Common myeloid progenitor, CD34-positive (primary cell): ENCODE measurements around the gene ANO1.

ENCODE experiments used
- CTCF ChIA-PET: fragments of 350-600 bp; sonication (Branson Sonifier 250); formaldehyde crosslinking; loops from one replicate; lab custom pipeline; 2021; ENCODE audit warnings: antibody characterized with exemption; lab: Charles Lee
- POLR2A ChIA-PET: fragments of 350-600 bp; sonication (Branson Sonifier 250); formaldehyde crosslinking; loops from one replicate; lab custom pipeline; 2021; ENCODE audit warnings: antibody characterized with exemption; lab: Charles Lee
- DNase-seq, 3 donors: peaks; one replicate each; pipeline versions ENCODE4 v3.0.0 to v3.0.0-alpha.2; 2013
- H3K27ac ChIP-seq, 2 experiments: 1 replicate in 1 of 2; 2 replicates in 1 of 2; pipeline ENCODE4 v1.7.0; 2013; ENCODE audit warnings: inconsistent platforms in 2 of 2, low read length in 2 of 2, mild to moderate bottlenecking in 2 of 2, low read depth in 1 of 2, moderate library complexity in 1 of 2; ENCODE audit not compliant: severe bottlenecking in 2 of 2, insufficient read depth in 1 of 2, poor library complexity in 1 of 2
- H3K27me3 ChIP-seq, 5 experiments: replicated peaks in 2 of 5; 1 replicate in 3 of 5; 2 replicates in 2 of 5; pipeline versions ENCODE4 v1.6.1 to v1.7.0; 2013; ENCODE audit warnings: low read length in 4 of 5, mild to moderate bottlenecking in 2 of 5, moderate library complexity in 2 of 5, inconsistent platforms in 1 of 5; ENCODE audit not compliant: insufficient read depth in 5 of 5, control insufficient read depth in 4 of 5
- H3K36me3 ChIP-seq, 4 experiments: 1 replicate in 2 of 4; 2 replicates in 2 of 4; pipeline versions ENCODE4 v1.6.1 to v1.7.0; 2013; ENCODE audit warnings: low read length in 3 of 4, control low read depth in 1 of 4, mild to moderate bottlenecking in 1 of 4; ENCODE audit not compliant: control insufficient read depth in 4 of 4, insufficient read depth in 4 of 4
- H3K4me1 ChIP-seq, 4 experiments: 1 replicate in 3 of 4; 2 replicates in 1 of 4; pipeline versions ENCODE4 v1.6.1 to v1.7.1; 2013; ENCODE audit warnings: low read length in 3 of 4, mild to moderate bottlenecking in 3 of 4, control low read depth in 1 of 4, inconsistent platforms in 1 of 4, moderate library complexity in 1 of 4; ENCODE audit not compliant: control insufficient read depth in 4 of 4, insufficient read depth in 4 of 4; ENCODE audit errors: control extremely low read depth in 1 of 4
- H3K4me3 ChIP-seq, 7 experiments: 1 replicate in 4 of 7; 2 replicates in 3 of 7; pipeline versions ENCODE4 v1.5.1 to v1.7.0; 2013; ENCODE audit warnings: mild to moderate bottlenecking in 7 of 7, low read length in 6 of 7, moderate library complexity in 6 of 7, inconsistent platforms in 2 of 7, low read depth in 2 of 7, control low read depth in 1 of 7; ENCODE audit not compliant: insufficient read depth in 4 of 7, control insufficient read depth in 1 of 7; ENCODE audit errors: extremely low read depth in 1 of 7
- H3K9me3 ChIP-seq, 5 experiments: 1 replicate in 4 of 5; 2 replicates in 1 of 5; pipeline versions ENCODE4 v1.6.1 to v1.7.1; 2013; ENCODE audit warnings: low read length in 4 of 5, mild to moderate bottlenecking in 2 of 5, inconsistent platforms in 1 of 5, low read depth in 1 of 5, moderate library complexity in 1 of 5; ENCODE audit not compliant: control insufficient read depth in 4 of 5, insufficient read depth in 2 of 5; ENCODE audit errors: control extremely low read depth in 1 of 5
- WGBS: methylation state at CpG from one replicate; pipeline ENCODE4 v1.1.5; 2013; ENCODE audit not compliant: insufficient coverage; 5-methylcytosine and 5-hydroxymethylcytosine counted together

The ANO1 gene

DNA sequence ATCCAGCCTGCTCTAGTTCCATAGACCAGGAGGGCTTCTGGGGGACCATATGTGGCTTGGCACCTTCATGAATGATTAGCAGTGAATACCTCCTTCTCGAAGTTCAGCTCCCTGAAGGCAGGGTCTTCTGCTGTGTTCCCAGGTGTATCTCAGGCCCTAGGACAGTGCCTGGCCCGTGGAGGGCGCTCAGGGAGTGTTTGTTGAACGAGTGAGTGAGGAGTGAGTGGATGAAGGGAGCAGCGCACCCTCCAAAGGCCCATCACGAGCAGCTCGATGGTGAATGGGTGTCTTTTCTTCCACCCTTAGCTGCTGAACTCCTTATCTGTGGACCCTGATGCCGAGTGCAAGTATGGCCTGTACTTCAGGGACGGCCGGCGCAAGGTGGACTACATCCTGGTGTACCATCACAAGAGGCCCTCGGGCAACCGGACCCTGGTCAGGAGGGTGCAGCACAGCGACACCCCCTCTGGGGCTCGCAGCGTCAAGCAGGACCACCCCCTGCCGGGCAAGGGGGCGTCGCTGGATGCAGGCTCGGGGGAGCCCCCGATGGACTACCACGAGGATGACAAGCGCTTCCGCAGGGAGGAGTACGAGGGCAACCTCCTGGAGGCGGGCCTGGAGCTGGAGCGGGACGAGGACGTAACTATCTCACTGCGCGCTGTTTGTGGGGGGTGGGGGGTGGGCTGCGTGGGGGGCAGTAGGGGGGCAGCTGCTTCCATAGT is 9.5 kb downstream of the ANO1 start:
- Histone ChIP-seq H3K27me3 (peaks cover 0 to 73% (median 7%) of the 10 kb centered on the region in 5 experiments), H3K4me1 (no peaks in the 10 kb centered on the region), H3K9me3 (no peaks in the 10 kb centered on the region), H3K27ac (no peak overlapping the region), H3K36me3 (no peaks in the 10 kb centered on the region), H3K4me3 (no peak overlapping the region)
- ChIA-PET POLR2A (no interaction called here), CTCF (no interaction called here)
- 40% methylated on average over 20 of the region's 32 CpGs for WGBS
- DNase-seq: no peak

DNA sequence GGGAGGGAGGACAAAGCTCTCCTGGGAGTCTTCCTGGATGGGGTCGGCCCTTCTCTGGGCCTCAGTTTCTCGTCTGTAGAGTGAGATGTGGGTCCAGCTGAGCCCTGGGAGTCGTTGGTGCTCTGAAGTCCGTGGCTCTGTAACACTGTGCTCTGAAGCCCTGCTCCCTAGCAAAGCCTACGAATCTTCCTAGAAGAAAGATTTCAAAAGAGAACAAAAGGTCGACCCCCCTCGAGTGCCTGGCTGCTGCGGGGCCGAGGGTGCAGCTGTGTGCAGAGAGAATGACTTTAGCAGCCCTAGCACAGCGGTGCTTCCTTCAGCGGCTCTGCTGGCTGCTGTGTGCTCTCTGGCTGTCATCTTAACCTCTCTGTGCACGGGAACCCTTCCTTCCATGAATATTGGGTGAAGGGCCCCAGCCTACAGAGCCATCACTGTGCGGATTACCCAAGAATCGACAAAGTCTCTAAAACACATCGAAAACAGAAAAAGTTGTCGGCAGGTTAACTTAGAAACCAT is 10.7 kb downstream of the ANO1 start:
- H3K4me3 ChIP-seq: no peak overlapping the region
- 74% methylated on average over 16 of the region's 16 CpGs for WGBS
- no peak overlapping the region for H3K27ac ChIP-seq
- DNase-seq: no peak
- no peaks in the 10 kb centered on the region for H3K9me3 ChIP-seq
- no peaks in the 10 kb centered on the region for H3K36me3 ChIP-seq
- ChIA-PET CTCF (no interaction called here), POLR2A (no interaction called here)
- no peaks in the 10 kb centered on the region for H3K4me1 ChIP-seq
- peaks cover 0 to 67% (median 4%) of the 10 kb centered on the region in 5 experiments for H3K27me3 ChIP-seq

DNA sequence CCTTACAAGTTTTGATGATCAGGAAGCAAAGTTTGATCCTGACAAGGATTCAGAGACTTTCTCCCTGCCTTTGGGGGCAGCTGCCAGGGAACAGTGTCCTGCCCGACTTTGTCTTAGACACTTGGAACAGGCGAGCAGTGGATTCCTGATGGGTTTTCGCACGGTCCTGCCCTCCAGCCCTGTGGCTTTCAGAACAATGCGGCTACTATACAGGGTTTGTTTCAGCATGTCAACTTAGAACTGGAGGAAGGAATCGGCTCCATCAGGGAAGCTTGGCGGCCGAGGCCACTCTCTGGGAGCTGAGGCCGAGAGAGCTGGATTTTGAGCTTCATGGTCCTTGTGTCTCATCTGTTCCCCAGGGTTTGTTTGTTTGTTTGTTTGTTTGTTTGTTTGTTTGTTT is 11.5 kb downstream of the ANO1 start:
- no peak overlapping the region for H3K27ac ChIP-seq
- POLR2A ChIA-PET: interaction anchor here (0.6 kb wide), 1 partner anchor 81 kb away, joined by 3 read pairs; no protein-coding TSS in a partner anchor
- no peaks in the 10 kb centered on the region for H3K9me3 ChIP-seq
- H3K4me1 ChIP-seq: no peaks in the 10 kb centered on the region
- H3K36me3 ChIP-seq: no peaks in the 10 kb centered on the region
- no peak for DNase-seq
- CTCF ChIA-PET: no interaction called here
- H3K4me3 ChIP-seq: no peak overlapping the region
- H3K27me3 ChIP-seq: peaks cover 0 to 65% (median 4%) of the 10 kb centered on the region in 5 experiments
- 82% methylated on average over 9 of the region's 9 CpGs for WGBS

DNA sequence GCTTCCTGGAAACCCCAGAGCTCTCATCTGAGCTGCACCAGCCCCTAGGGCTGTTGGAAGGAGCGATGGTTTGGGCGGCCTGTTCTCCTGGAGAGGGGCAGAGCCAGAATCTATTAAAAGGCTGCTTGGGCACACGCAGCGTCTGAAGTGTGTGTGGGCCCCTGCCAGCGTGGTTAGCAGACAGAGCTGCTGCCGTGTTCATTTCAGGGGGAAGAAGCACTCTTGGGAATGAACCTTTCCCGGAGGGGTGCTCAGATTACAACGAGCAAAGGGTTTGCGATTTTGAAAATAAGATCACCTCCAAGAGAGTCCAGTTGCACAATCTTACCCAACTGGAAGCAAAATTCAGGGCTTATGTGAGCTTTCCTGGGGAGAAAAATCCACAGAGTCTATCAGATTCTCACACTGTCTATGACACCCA is 12.9 kb downstream of the ANO1 start:
- CTCF ChIA-PET: interaction anchor here (1.1 kb wide), 1 partner anchor 17 kb away, joined by 3 read pairs; no protein-coding TSS in a partner anchor
- no peak overlapping the region for H3K27ac ChIP-seq
- POLR2A ChIA-PET: no interaction called here
- no peaks in the 10 kb centered on the region for H3K9me3 ChIP-seq
- WGBS: 83% methylated on average over 8 of the region's 9 CpGs
- no peaks in the 10 kb centered on the region for H3K4me1 ChIP-seq
- H3K4me3 ChIP-seq: no peak overlapping the region
- DNase-seq: no peak
- peaks cover 0 to 60% (median 4%) of the 10 kb centered on the region in 5 experiments for H3K27me3 ChIP-seq
- H3K36me3 ChIP-seq: no peaks in the 10 kb centered on the region

DNA sequence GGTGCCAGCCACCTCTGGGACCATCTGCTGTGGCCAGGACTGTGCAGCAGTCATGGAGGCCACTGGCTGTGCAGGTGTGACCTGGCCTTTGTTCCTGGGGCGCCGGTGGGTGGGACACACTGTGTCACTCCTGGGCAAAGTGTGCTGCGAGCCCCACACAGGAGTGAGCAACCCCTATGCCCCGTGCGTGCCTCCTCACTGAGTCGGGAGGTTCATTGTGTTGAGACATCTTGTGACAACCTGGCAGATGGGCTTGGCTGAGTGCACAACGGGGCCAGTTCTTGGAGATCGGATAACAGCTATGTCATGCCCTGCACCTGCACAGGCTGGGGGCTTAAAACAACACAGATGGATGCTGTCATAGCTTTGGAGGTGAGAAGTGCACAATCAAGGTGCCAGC is 13.5 kb downstream of the ANO1 start:
- ChIA-PET POLR2A (no interaction called here), CTCF (no interaction called here)
- H3K27ac ChIP-seq: no peak overlapping the region
- H3K4me1 ChIP-seq: no peaks in the 10 kb centered on the region
- no peaks in the 10 kb centered on the region for H3K36me3 ChIP-seq
- H3K27me3 ChIP-seq: peaks cover 0 to 54% (median 4%) of the 10 kb centered on the region in 5 experiments
- 99% methylated on average over 8 of the region's 8 CpGs for WGBS
- H3K9me3 ChIP-seq: no peaks in the 10 kb centered on the region
- no peak overlapping the region for H3K4me3 ChIP-seq
- DNase-seq: no peak

DNA sequence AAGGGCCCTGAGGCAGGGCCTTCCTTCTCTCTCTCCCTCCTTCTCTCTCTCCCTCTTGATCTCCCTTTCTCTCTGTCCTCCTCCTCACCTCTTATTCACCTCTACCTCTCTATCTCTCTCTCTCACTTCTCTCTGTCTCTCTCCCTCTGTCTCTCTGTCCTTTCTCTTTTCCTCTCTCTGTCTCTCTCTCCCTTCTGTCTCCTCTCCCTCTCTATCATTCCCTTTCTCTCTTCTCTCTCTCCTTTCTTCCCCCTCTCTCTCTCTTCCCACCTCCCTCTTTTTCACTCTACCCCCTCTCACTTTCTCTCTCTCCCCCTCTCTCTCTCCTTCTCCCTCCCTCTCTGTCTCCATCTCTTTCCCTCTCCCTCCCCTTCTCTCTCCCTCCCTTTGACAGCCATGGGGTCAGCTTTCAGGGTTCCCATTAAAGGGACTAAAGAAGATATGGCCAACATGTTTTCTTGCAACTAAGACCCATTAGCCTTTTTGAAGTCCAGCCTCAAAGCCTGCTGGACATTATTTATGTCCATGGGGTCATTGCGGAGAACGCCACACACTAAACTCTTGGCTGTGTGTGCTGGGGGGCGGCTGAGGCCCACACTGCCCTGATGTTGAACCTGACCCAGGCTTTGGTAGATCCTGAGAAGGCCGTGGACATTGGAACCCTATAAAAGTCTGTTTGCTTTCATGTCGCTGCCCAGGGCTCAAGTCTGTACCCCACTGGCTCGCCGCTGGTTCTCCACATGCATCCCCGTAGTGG is 15.0 kb downstream of the ANO1 start:
- H3K4me1 ChIP-seq: no peaks in the 10 kb centered on the region
- 91% methylated on average over 6 of the region's 8 CpGs for WGBS
- ChIA-PET CTCF (no interaction called here), POLR2A (interaction anchor here (0.7 kb wide), 1 partner anchor 167 kb away, joined by 3 read pairs; no protein-coding TSS in a partner anchor)
- no peaks in the 10 kb centered on the region for H3K9me3 ChIP-seq
- H3K36me3 ChIP-seq: no peaks in the 10 kb centered on the region
- no peak for DNase-seq
- peaks cover 0 to 45% (median 4%) of the 10 kb centered on the region in 5 experiments for H3K27me3 ChIP-seq
- H3K4me3 ChIP-seq: no peak overlapping the region
- no peak overlapping the region for H3K27ac ChIP-seq
